Activated naive CD4-positive, alpha-beta T cell treated with Interleukin-2 at 50 U/mL for 16 hours (primary cell): ENCODE results near the gene ARHGAP4.

Experiments
- DNase-seq: peaks from one replicate; pipeline ENCODE4 v3.0.0-alpha.2; 2020

ARHGAP4 gene

GRCh38 chrX:153924149-153924861 is 1.8 kb downstream of the ARHGAP4 start:
- peak; percentile 31 for DNase-seq

- no peak for DNase-seq
Observed at GRCh38 chrX:153922932-153923857, 2.9 kb downstream of the ARHGAP4 start.

- DNase-seq = no peak
Observed at GRCh38 chrX:153921511-153922446, 4.3 kb downstream of the ARHGAP4 start.

- no peak for DNase-seq
Observed at GRCh38 chrX:153921070-153921469, 5.0 kb downstream of the ARHGAP4 start.

GRCh38 chrX:153920546-153920945 is 5.5 kb downstream of the ARHGAP4 start:
- DNase-seq = no peak

- DNase-seq = no peak
Observed at GRCh38 chrX:153919281-153919680, 6.8 kb downstream of the ARHGAP4 start.

- DNase-seq = no peak
Observed at GRCh38 chrX:153917869-153918268, 8.2 kb downstream of the ARHGAP4 start.

- DNase-seq = no peak
Observed at GRCh38 chrX:153913701-153914100, 12.4 kb downstream of the ARHGAP4 start.

- DNase-seq = no peak
Observed at GRCh38 chrX:153913211-153913610, 12.9 kb downstream of the ARHGAP4 start.

GRCh38 chrX:153911798-153912197 is 14.3 kb downstream of the ARHGAP4 start:
- DNase-seq = no peak

GRCh38 chrX:153910446-153910845 is 15.6 kb downstream of the ARHGAP4 start:
- no peak for DNase-seq

GRCh38 chrX:153909980-153910360 is 16.1 kb downstream of the ARHGAP4 start:
- DNase-seq = no peak

- no peak for DNase-seq
Observed at GRCh38 chrX:153909024-153909979, 16.8 kb downstream of the ARHGAP4 start.

GRCh38 chrX:153908219-153908860 is 17.7 kb downstream of the ARHGAP4 start:
- DNase-seq = no peak

GRCh38 chrX:153907456-153907855 is 18.6 kb downstream of the ARHGAP4 start:
- DNase-seq = no peak

GRCh38 chrX:153906126-153906917 is 19.7 kb downstream of the ARHGAP4 start:
- DNase-seq = no peak

GRCh38 chrX:153905481-153906095 is 20.5 kb downstream of the ARHGAP4 start:
- no peak for DNase-seq

GRCh38 chrX:153903991-153904957 is 21.8 kb downstream of the ARHGAP4 start, which contains the start of gene AVPR2:
Gene AVPR2, plus strand, starts transcription at chrX:153904673. Its CDS starts 473 bp downstream, at chrX:153905146.
- no peak for DNase-seq
